ENCODE data around the gene PTPRG. TPM values are rescaled to one million over a fixed set of nuclear protein-coding genes. Genes with fewer than 3 reads are reported as not detected.
"Not testable (repeated sequence)": the region's sequence is repeated elsewhere in the genome, so short reads cannot be mapped to it uniquely, and the experiment has no call there.

The PTPRG gene
- total RNA-seq, 6 experiments from 2014 or later, result 29.4 to 34.7 (median 32.7) TPM

- Mint-ChIP-seq H3K36me3 (ENCODE audit: low read depth) (no peaks in the 10 kb centered on the region), H3K9me3 (no peaks in the 10 kb centered on the region), H3K4me1 (ENCODE audit: low read depth) (no peaks in the 10 kb centered on the region), H3K27ac (no peak overlapping the region), H3K27me3 (ENCODE audit: insufficient read depth) (no peaks in the 10 kb centered on the region), H3K4me3 (no peak overlapping the region)
- DNase-seq, result no peak
- no peak for TF ChIP-seq CTCF (IDR thresholded peaks at IDR 0.05)
Measured at GRCh38 chr3:61758839-61759238, 197.5 kb downstream of the PTPRG start.

- not testable (repeated sequence) for H3K9me3 Mint-ChIP-seq; H3K4me3 Mint-ChIP-seq; H3K4me1 Mint-ChIP-seq (ENCODE audit: low read depth); DNase-seq; H3K27me3 Mint-ChIP-seq (ENCODE audit: insufficient read depth); H3K27ac Mint-ChIP-seq; H3K36me3 Mint-ChIP-seq (ENCODE audit: low read depth)
Measured at GRCh38 chr3:61760783-61761182, 199.4 kb downstream of the PTPRG start.

GRCh38 chr3:61761694-61762430, 200.5 kb downstream of the PTPRG start:
- Mint-ChIP-seq H3K9me3 (no peaks in the 10 kb centered on the region), H3K4me3 (no peak overlapping the region), H3K27me3 (ENCODE audit: insufficient read depth) (no peaks in the 10 kb centered on the region; the same call in 1 of the 2 replicates), H3K36me3 (ENCODE audit: low read depth) (no peaks in the 10 kb centered on the region), H3K27ac (no peak overlapping the region), H3K4me1 (ENCODE audit: low read depth) (no peaks in the 10 kb centered on the region)
- TF ChIP-seq CTCF (IDR thresholded peaks at IDR 0.05), result no peak
- no peak for DNase-seq

GRCh38 chr3:61765157-61765876, 203.9 kb downstream of the PTPRG start:
- Mint-ChIP-seq H3K36me3 (ENCODE audit: low read depth) (no peaks in the 10 kb centered on the region), H3K9me3 (no peaks in the 10 kb centered on the region), H3K27ac (no peak overlapping the region), H3K4me3 (no peak overlapping the region), H3K4me1 (ENCODE audit: low read depth) (peaks cover 11% of the 10 kb centered on the region), H3K27me3 (ENCODE audit: insufficient read depth) (no peaks in the 10 kb centered on the region; the same call in 1 of the 2 replicates)
- no peak for DNase-seq
- no peak for TF ChIP-seq CTCF (IDR thresholded peaks at IDR 0.05)

GRCh38 chr3:61768284-61769037, 207.1 kb downstream of the PTPRG start:
- no peak overlapping the region for H3K27ac Mint-ChIP-seq
- no peak for TF ChIP-seq CTCF (IDR thresholded peaks at IDR 0.05)
- H3K36me3 Mint-ChIP-seq (ENCODE audit: low read depth), result no peaks in the 10 kb centered on the region
- H3K27me3 Mint-ChIP-seq (ENCODE audit: insufficient read depth), result no peaks in the 10 kb centered on the region; the same call in 1 of the 2 replicates
- no peaks in the 10 kb centered on the region for H3K9me3 Mint-ChIP-seq
- no peak for DNase-seq
- H3K4me1 Mint-ChIP-seq (ENCODE audit: low read depth), result peaks cover 37% of the 10 kb centered on the region
- no peak overlapping the region for H3K4me3 Mint-ChIP-seq
